ENCODE data around the gene CLIP2. TPM values are rescaled to one million over a fixed set of nuclear protein-coding genes. Genes with fewer than 3 reads are reported as not detected.
"Not testable (repeated sequence)": the region's sequence is repeated elsewhere in the genome, so short reads cannot be mapped to it uniquely, and the experiment has no call there.

Gene CLIP2
- total RNA-seq, 1 experiment from 2014 or later: 21.6 TPM

DNA sequence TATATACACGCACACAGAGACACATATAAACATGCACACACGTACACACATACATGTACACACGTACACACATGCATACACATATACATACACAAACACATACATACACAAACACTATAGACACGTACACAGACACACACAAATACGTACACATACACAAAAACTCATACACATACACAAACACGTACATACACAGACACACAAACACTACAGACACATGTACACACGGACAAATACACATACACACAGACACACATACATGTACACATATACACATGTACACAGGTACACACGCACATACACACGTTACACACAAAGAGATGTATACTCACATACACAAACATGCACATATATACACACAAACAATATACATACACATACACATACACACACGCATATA, 129.3 kb downstream of the CLIP2 start:
- peak overlapping the region in 1 of 3 experiments; percentile 8; a peak in 2 of 7 replicates for H3K27ac Mint-ChIP-seq

DNA sequence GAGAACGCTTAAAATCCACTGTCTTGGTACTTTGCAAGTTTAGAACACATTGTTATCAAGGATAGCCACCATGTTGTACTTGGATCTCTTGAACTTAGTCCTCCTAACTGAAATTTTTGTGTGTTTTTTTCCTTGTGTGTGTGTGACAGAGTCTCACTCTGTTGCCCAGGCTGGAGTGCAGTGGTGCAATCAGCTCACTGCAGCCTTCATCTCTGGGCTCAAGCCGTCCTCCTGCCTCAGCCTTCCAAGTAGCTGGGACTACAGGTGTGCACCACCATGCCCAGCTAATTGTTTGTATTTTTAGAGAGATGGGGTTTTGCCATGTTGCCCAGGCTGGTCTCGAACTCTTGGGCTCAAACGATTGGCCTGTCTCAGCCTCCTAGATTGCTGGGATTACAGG, 130.0 kb downstream of the CLIP2 start:
- not testable (repeated sequence) for DNase-seq; H2AFZ ChIP-seq (ENCODE audit: low read length); H2BK12ac ChIP-seq (ENCODE audit: insufficient read length, low read depth, low read length); H4K20me1 ChIP-seq (ENCODE audit: control insufficient read depth, insufficient read depth, insufficient read length); H2BK20ac ChIP-seq (ENCODE audit: low read depth, low read length, poor library complexity, severe bottlenecking); H3K14ac ChIP-seq (ENCODE audit: insufficient read depth, low read length); H4K5ac ChIP-seq (ENCODE audit: insufficient read length, low read depth, low read length); H3K79me1 ChIP-seq (ENCODE audit: insufficient read depth, low read depth, low read length, poor library complexity, severe bottlenecking); H3K27ac ChIP-seq (ENCODE audit: insufficient read length, low read depth, low read length); H3K23me2 ChIP-seq (ENCODE audit: insufficient read length, low read depth, low read length, poor library complexity, severe bottlenecking); H4K91ac ChIP-seq (ENCODE audit: insufficient read length, low read depth, low read length); H2BK5ac ChIP-seq (ENCODE audit: insufficient read length, low read length); H3K9me3 ChIP-seq (ENCODE audit: control insufficient read depth, low read depth, low read length); H2BK120ac ChIP-seq (ENCODE audit: low read depth, low read length, poor library complexity, severe bottlenecking); H3K18ac ChIP-seq (ENCODE audit: insufficient read length, low read depth, low read length); H3K4me3 Mint-ChIP-seq; H3K9ac ChIP-seq (ENCODE audit: extremely low read depth, insufficient read length, low read length); H3K27me3 ChIP-seq (ENCODE audit: insufficient read depth, low read length); H3K4me1 Mint-ChIP-seq; H3K4me2 ChIP-seq (ENCODE audit: insufficient read depth, insufficient read length, low read length); H3K36me3 Mint-ChIP-seq (ENCODE audit: insufficient read depth in 1 of 3, low read depth in 3 of 3); H3T11ph ChIP-seq (ENCODE audit: low read length); H3K4ac ChIP-seq (ENCODE audit: low read depth, low read length); H2BK15ac ChIP-seq (ENCODE audit: low read depth, low read length); H3K79me2 ChIP-seq (ENCODE audit: insufficient read depth, low read length); H3K56ac ChIP-seq (ENCODE audit: insufficient read length, low read depth, low read length); H3K27me3 Mint-ChIP-seq (ENCODE audit: low read depth); H3K9me3 Mint-ChIP-seq; H3K23ac ChIP-seq (ENCODE audit: insufficient read length, low read depth, low read length); H3K27ac Mint-ChIP-seq; H4K8ac ChIP-seq (replicated peaks; ENCODE audit: insufficient read length, low read depth, low read length); H3K4me1 ChIP-seq (ENCODE audit: insufficient read depth, low read length); H2AK5ac ChIP-seq (ENCODE audit: insufficient read length, low read length)
- WGBS (ENCODE audit: extremely low coverage, insufficient read length, low lambda C conversion rate): no CpG with 5 or more reads among the region's 4 CpGs

More for the DNA sequence above, 129.3 kb downstream of the CLIP2 start:
- Histone ChIP-seq H2BK15ac (ENCODE audit: low read depth, low read length) (no peak overlapping the region), H3K4me1 (ENCODE audit: insufficient read depth, low read length) (no peaks in the 10 kb centered on the region), H2AFZ (ENCODE audit: low read length) (no peak overlapping the region), H3K79me1 (ENCODE audit: insufficient read depth, low read depth, low read length, poor library complexity, severe bottlenecking) (no peaks in the 10 kb centered on the region), H3K23me2 (ENCODE audit: insufficient read length, low read depth, low read length, poor library complexity, severe bottlenecking) (no peaks in the 10 kb centered on the region), H4K20me1 (ENCODE audit: control insufficient read depth, insufficient read depth, insufficient read length) (no peaks in the 10 kb centered on the region), H2AK5ac (ENCODE audit: insufficient read length, low read length) (no peak overlapping the region), H2BK5ac (ENCODE audit: insufficient read length, low read length) (no peak overlapping the region), H4K5ac (ENCODE audit: insufficient read length, low read depth, low read length) (no peak overlapping the region), H3K9ac (ENCODE audit: extremely low read depth, insufficient read length, low read length) (no peak overlapping the region), H3K9me3 (ENCODE audit: control insufficient read depth, low read depth, low read length) (no peaks in the 10 kb centered on the region), H3K18ac (ENCODE audit: insufficient read length, low read depth, low read length) (no peak overlapping the region), H3K4me2 (ENCODE audit: insufficient read depth, insufficient read length, low read length) (no peak overlapping the region), H3K27me3 (ENCODE audit: insufficient read depth, low read length) (no peaks in the 10 kb centered on the region), H4K91ac (ENCODE audit: insufficient read length, low read depth, low read length) (no peak overlapping the region), H3K56ac (ENCODE audit: insufficient read length, low read depth, low read length) (no peak overlapping the region), H3K79me2 (ENCODE audit: insufficient read depth, low read length) (no peaks in the 10 kb centered on the region), H3T11ph (ENCODE audit: low read length) (no peak overlapping the region), H3K23ac (ENCODE audit: insufficient read length, low read depth, low read length) (no peak overlapping the region), H3K27ac (ENCODE audit: insufficient read length, low read depth, low read length) (no peak overlapping the region), H3K4ac (ENCODE audit: low read depth, low read length) (no peak overlapping the region), H4K8ac (replicated peaks; ENCODE audit: insufficient read length, low read depth, low read length) (no peak overlapping the region), H2BK120ac (ENCODE audit: low read depth, low read length, poor library complexity, severe bottlenecking) (no peak overlapping the region), H2BK12ac (ENCODE audit: insufficient read length, low read depth, low read length) (no peak overlapping the region), H2BK20ac (ENCODE audit: low read depth, low read length, poor library complexity, severe bottlenecking) (no peak overlapping the region), H3K14ac (ENCODE audit: insufficient read depth, low read length) (no peak overlapping the region)
- Mint-ChIP-seq H3K36me3 (ENCODE audit: insufficient read depth in 1 of 3, low read depth in 3 of 3) (peaks cover 0 to 1% (median 0%) of the 10 kb centered on the region in 3 experiments; a peak in 1 of 7 replicates), H3K4me3 (no peak overlapping the region; a peak in 1 of 5 replicates), H3K27me3 (ENCODE audit: low read depth) (no peaks in the 10 kb centered on the region), H3K9me3 (no peaks in the 10 kb centered on the region; a peak in 3 of 5 replicates), H3K4me1 (peaks cover 0 to 2% of the 10 kb centered on the region in 2 experiments; a peak in 1 of 4 replicates)
- 100% methylated on average over 3 of the region's 10 CpGs for WGBS (ENCODE audit: extremely low coverage, insufficient read length, low lambda C conversion rate)
- no peak for DNase-seq
- TF ChIP-seq, protein P1, sequence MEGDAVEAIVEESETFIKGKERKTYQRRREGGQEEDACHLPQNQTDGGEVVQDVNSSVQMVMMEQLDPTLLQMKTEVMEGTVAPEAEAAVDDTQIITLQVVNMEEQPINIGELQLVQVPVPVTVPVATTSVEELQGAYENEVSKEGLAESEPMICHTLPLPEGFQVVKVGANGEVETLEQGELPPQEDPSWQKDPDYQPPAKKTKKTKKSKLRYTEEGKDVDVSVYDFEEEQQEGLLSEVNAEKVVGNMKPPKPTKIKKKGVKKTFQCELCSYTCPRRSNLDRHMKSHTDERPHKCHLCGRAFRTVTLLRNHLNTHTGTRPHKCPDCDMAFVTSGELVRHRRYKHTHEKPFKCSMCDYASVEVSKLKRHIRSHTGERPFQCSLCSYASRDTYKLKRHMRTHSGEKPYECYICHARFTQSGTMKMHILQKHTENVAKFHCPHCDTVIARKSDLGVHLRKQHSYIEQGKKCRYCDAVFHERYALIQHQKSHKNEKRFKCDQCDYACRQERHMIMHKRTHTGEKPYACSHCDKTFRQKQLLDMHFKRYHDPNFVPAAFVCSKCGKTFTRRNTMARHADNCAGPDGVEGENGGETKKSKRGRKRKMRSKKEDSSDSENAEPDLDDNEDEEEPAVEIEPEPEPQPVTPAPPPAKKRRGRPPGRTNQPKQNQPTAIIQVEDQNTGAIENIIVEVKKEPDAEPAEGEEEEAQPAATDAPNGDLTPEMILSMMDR (conservative IDR thresholded peaks at IDR 0.05): no peak

Measured in H9 (cell line).